ENCODE measurements around the gene MGRN1.
A peak's percentile ranks its signal among the peaks of the same experiment; 100 is the strongest.

The MGRN1 gene

DNA sequence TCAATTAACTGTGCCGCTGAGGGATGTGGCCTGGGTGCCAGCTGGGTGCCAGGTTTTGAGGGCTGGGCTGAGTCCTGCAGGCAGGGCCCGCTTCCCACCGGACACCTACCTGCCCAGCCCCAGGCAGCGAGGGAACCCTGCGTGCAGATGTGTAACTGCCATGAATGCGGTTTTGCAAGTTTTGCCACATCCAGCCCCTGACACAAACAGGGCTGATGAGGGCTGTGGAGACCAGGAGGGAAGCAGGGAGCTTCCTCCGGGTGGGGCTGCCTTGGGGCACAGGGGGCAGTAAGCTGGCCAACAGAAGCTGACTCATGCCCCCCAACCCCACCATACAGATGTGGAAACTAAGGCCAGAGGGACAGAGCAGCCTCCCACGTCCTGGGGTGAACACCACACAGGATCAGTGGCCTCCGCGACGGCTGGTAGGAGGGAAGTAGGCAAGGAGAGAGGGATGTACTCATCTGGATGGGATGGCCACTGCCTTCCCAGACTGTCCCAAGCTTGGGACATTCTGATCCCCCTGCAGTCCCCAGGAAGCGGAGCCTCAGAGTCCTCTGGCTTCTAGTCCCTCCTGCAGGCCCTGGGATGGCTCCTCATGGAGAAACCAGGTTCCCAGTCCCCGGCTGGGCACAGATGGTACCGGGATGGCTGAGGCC lies 11.5 kb upstream of the MGRN1 start:
- H3K27me3 ChIP-seq (ENCODE audit: control insufficient read depth in 1 of 2, insufficient read depth in 2 of 2, low read length in 2 of 2): no peaks in the 10 kb centered on the region
- peak overlapping the region; percentile 84 to 87 for H3K9ac ChIP-seq (ENCODE audit: low read depth in 1 of 2, low read length in 2 of 2)
- peak overlapping the region; percentile 93 to 94 for H3K4me3 ChIP-seq (ENCODE audit: low read depth in 1 of 2, low read length in 2 of 2)
- peaks cover 22 to 38% of the 10 kb centered on the region in 2 donors for H3K4me1 ChIP-seq (ENCODE audit: control insufficient read depth in 1 of 2, insufficient read depth in 2 of 2, low read length in 2 of 2)
- H3K27ac ChIP-seq (ENCODE audit: low read depth, low read length): no peak overlapping the region
- peaks cover 3 to 14% of the 10 kb centered on the region in 2 donors for H3K36me3 ChIP-seq (ENCODE audit: control insufficient read depth in 1 of 2, insufficient read depth in 2 of 2, low read length in 2 of 2)
- H3K9me3 ChIP-seq (ENCODE audit: control insufficient read depth in 1 of 2, low read length in 2 of 2): no peaks in the 10 kb centered on the region

DNA sequence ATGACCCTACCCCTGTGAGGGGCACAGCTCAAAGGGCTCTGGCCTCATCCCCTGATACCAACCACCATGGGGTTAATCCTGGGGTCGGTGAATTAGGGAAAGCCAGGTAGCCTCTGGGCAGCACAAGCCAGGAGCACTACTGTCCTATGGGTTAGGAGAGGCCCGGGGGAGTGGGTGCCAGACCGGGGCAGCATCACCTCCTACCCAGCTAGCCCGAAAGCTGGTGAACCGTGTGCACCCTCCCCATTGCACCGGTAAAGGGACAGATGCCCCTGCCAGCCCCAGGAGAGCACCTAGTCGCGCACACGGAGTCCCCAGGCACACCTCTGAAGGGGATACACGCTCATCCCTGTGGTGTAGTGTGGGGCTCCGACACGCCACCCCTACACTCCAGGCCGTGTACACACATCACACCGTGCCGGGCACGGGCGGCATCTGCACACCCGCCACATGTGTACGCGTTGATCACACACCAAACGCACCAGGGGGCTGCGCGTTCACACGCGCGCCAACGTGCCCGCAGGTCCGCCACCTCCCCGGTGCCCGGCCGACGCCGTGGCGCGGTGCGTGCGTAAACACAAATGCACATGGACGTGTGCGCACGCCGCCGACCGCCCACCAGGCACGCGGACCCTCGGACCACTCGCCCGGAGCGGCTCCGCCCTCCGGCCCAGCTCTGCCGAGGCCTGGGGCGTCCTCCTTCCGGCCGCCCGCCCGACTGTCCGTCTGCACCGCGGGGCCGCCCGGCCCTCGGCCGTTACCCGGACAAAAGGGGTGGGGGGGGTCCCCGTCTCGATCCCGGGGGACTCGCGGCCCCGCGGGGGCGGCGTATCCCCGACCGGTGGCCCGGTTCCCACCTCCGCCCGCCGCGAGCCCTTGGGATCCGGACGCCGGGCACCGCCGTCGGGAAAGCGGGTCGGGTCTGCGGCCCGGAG lies 10.7 kb upstream of the MGRN1 start:
- peak overlapping the region; percentile 93 to 94 for H3K4me3 ChIP-seq (ENCODE audit: low read depth in 1 of 2, low read length in 2 of 2)
- H3K9ac ChIP-seq (ENCODE audit: low read depth in 1 of 2, low read length in 2 of 2): peak overlapping the region; percentile 84 to 87
- H3K9me3 ChIP-seq (ENCODE audit: control insufficient read depth in 1 of 2, low read length in 2 of 2): no peaks in the 10 kb centered on the region
- H3K27me3 ChIP-seq (ENCODE audit: control insufficient read depth in 1 of 2, insufficient read depth in 2 of 2, low read length in 2 of 2): no peaks in the 10 kb centered on the region
- peak overlapping the region; percentile 75 for H3K27ac ChIP-seq (ENCODE audit: low read depth, low read length)
- peaks cover 3 to 7% of the 10 kb centered on the region in 2 donors for H3K36me3 ChIP-seq (ENCODE audit: control insufficient read depth in 1 of 2, insufficient read depth in 2 of 2, low read length in 2 of 2)
- H3K4me1 ChIP-seq (ENCODE audit: control insufficient read depth in 1 of 2, insufficient read depth in 2 of 2, low read length in 2 of 2): peaks cover 30 to 43% of the 10 kb centered on the region in 2 donors

DNA sequence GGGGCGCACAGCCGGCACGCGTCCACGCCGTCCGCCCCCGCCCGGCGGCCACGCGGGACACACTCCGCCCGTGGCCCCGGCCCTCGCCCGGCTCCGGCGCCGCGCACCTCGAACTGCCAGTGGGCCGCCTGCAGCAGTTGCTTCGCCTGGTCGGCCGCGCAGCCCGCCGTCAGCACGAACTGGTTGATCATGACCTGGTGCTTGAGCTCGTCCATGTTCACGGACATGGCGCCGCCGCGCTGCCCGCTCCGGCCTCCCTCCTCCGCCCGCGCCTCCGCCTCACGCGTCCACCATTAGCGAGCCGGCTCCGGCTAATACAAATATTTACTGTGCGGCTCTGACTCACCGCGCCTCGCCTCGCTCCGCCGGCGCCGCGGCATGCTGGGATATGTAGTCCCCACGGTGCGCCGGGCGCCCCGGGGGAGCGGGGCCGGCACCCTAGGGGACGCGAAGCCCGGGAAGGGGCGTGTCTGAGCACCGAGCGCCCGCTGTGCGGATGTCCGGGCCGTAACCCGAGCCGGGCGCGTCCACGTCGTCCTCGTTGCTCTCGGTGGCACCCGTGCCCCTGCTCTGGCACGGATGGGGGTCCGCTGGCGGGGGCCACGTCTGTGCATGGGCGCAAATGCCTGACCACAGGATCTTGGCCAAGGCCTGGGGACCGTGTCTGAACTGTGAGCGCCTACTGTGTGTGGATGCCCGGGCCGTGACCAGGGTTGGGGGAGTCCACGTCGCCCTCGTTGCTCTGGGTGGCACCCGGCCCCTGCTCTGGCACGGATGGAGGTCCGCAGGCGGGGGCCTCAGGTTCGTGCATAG lies 9.8 kb upstream of the MGRN1 start, which contains the start of gene UBALD1:
UBALD1 (minus strand) TSS at position 318 of the 813 bp plus-strand sequence; CDS start at position 227, 91 bp downstream.
- Histone ChIP-seq H3K4me1 (ENCODE audit: control insufficient read depth in 1 of 2, insufficient read depth in 2 of 2, low read length in 2 of 2) (peaks cover 35 to 48% of the 10 kb centered on the region in 2 donors), H3K36me3 (ENCODE audit: control insufficient read depth in 1 of 2, insufficient read depth in 2 of 2, low read length in 2 of 2) (no peaks in the 10 kb centered on the region), H3K27ac (ENCODE audit: low read depth, low read length) (peak within 1 kb of the TSS; percentile 94), H3K9ac (ENCODE audit: low read depth in 1 of 2, low read length in 2 of 2) (peak within 1 kb of the TSS; percentile 84 to 87), H3K9me3 (ENCODE audit: control insufficient read depth in 1 of 2, low read length in 2 of 2) (no peaks in the 10 kb centered on the region), H3K27me3 (ENCODE audit: control insufficient read depth in 1 of 2, insufficient read depth in 2 of 2, low read length in 2 of 2) (no peaks in the 10 kb centered on the region), H3K4me3 (ENCODE audit: low read depth in 1 of 2, low read length in 2 of 2) (peak within 1 kb of the TSS; percentile 93 to 94)

DNA sequence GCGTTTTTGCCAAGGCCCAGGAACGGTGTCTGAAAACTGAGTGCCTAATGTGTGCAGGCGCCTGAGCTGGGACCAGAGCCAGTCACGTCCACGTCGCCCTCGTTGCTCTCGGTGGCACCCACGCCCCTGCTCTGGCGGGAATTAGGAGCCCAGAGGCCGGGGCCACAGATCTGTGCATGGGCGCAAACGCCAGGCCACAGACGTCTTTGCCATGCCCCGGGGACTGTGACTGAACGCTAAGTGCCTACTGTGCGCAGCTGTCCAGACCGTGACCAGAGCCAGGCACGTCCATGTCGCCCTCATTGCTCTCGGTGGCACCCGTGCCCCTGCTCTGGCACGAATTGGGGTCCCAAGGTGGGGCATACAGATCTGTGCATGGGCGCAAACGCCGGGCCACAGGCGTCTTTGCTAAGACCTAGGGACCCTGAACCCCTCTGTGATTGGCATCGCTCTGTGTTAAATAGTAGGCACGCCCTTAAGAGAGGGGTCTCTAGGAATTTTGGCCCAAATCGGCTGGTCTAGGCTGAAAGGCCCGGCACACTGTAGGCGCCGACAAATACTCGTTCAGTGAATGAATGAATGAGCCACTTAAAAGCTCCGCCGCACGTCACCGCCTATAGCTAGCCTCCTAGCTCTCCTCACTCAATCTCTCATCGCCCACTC lies 9.1 kb upstream of the MGRN1 start:
- no peaks in the 10 kb centered on the region for H3K27me3 ChIP-seq (ENCODE audit: control insufficient read depth in 1 of 2, insufficient read depth in 2 of 2, low read length in 2 of 2)
- peak overlapping the region; percentile 68 to 94 for H3K4me3 ChIP-seq (ENCODE audit: low read depth in 1 of 2, low read length in 2 of 2)
- H3K9me3 ChIP-seq (ENCODE audit: control insufficient read depth in 1 of 2, low read length in 2 of 2): no peaks in the 10 kb centered on the region
- peaks cover 35 to 48% of the 10 kb centered on the region in 2 donors for H3K4me1 ChIP-seq (ENCODE audit: control insufficient read depth in 1 of 2, insufficient read depth in 2 of 2, low read length in 2 of 2)
- peak overlapping the region; percentile 76 to 84 for H3K9ac ChIP-seq (ENCODE audit: low read depth in 1 of 2, low read length in 2 of 2)
- H3K27ac ChIP-seq (ENCODE audit: low read depth, low read length): peak overlapping the region; percentile 94
- no peaks in the 10 kb centered on the region for H3K36me3 ChIP-seq (ENCODE audit: control insufficient read depth in 1 of 2, insufficient read depth in 2 of 2, low read length in 2 of 2)

DNA sequence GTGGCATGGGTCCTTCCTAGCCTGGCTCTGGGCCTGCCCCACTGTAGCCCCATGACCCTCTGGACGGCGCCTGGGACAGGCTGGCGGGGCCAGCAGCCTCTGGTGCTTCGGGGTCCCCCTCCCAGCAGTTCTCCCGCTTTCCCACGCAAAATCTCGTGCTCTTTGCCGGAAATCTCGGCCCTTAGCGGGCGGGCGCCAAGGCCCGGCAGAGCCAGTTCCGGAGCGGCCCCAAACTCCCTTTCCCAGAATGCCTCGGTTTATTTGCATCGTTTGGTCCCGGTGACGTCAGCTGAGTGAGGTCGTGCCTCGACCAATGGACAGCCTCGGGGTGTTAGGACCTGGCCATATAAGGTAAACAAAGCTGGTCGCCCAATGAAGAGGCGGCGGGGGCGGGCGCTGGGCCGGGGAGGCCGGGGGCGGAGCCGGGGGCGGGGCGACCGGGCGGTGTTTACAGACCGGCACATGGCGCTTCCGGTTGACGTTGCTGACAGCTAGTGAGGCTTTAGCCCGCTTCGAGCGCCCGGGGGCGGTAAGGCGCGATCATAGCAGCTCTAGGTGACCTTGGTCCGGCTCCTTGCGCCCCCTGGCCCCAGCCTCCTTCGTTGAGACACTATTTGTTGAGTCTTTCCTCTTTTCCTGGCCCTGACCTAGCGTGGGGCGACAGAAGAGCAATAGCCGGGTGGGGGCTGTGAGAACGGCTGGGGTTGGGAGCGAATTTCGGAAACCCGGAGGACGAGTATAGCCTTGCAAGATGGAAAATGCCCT lies 8.4 kb upstream of the MGRN1 start:
- Histone ChIP-seq H3K4me3 (ENCODE audit: low read depth in 1 of 2, low read length in 2 of 2) (peak overlapping the region; percentile 61 to 73), H3K27ac (ENCODE audit: low read depth, low read length) (peak overlapping the region; percentile 96), H3K4me1 (ENCODE audit: control insufficient read depth in 1 of 2, insufficient read depth in 2 of 2, low read length in 2 of 2) (peaks cover 35 to 48% of the 10 kb centered on the region in 2 donors), H3K9ac (ENCODE audit: low read depth in 1 of 2, low read length in 2 of 2) (peak overlapping the region; percentile 83 to 97), H3K27me3 (ENCODE audit: control insufficient read depth in 1 of 2, insufficient read depth in 2 of 2, low read length in 2 of 2) (no peaks in the 10 kb centered on the region), H3K9me3 (ENCODE audit: control insufficient read depth in 1 of 2, low read length in 2 of 2) (no peaks in the 10 kb centered on the region), H3K36me3 (ENCODE audit: control insufficient read depth in 1 of 2, insufficient read depth in 2 of 2, low read length in 2 of 2) (no peaks in the 10 kb centered on the region)

DNA sequence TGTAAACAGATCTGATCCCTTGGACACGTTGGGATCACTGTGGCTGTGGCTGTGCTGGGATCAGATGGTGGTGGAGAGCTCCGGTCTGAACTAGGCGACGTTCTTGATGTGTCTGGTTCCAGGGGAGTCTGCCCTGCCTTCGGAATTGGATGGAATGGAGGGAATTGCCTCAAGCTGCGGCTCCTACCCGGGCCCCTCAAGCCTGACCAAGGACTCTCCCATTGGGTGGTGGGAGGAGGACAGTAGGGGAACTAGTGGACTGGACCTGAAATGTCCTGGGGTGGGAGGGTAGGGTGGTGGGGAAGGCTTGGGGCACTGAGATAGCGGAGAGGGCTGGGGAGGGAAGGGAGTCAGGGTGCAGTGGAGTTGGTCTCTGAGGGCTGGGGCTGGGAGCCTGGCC lies 6.7 kb upstream of the MGRN1 start:
- H3K9ac ChIP-seq (ENCODE audit: low read depth in 1 of 2, low read length in 2 of 2): peak overlapping the region in 1 of 2 donors; percentile 39
- H3K4me3 ChIP-seq (ENCODE audit: low read depth in 1 of 2, low read length in 2 of 2): no peak overlapping the region
- H3K36me3 ChIP-seq (ENCODE audit: control insufficient read depth in 1 of 2, insufficient read depth in 2 of 2, low read length in 2 of 2): no peaks in the 10 kb centered on the region
- no peaks in the 10 kb centered on the region for H3K9me3 ChIP-seq (ENCODE audit: control insufficient read depth in 1 of 2, low read length in 2 of 2)
- peak overlapping the region; percentile 32 for H3K27ac ChIP-seq (ENCODE audit: low read depth, low read length)
- H3K4me1 ChIP-seq (ENCODE audit: control insufficient read depth in 1 of 2, insufficient read depth in 2 of 2, low read length in 2 of 2): peaks cover 28 to 36% of the 10 kb centered on the region in 2 donors
- H3K27me3 ChIP-seq (ENCODE audit: control insufficient read depth in 1 of 2, insufficient read depth in 2 of 2, low read length in 2 of 2): no peaks in the 10 kb centered on the region

DNA sequence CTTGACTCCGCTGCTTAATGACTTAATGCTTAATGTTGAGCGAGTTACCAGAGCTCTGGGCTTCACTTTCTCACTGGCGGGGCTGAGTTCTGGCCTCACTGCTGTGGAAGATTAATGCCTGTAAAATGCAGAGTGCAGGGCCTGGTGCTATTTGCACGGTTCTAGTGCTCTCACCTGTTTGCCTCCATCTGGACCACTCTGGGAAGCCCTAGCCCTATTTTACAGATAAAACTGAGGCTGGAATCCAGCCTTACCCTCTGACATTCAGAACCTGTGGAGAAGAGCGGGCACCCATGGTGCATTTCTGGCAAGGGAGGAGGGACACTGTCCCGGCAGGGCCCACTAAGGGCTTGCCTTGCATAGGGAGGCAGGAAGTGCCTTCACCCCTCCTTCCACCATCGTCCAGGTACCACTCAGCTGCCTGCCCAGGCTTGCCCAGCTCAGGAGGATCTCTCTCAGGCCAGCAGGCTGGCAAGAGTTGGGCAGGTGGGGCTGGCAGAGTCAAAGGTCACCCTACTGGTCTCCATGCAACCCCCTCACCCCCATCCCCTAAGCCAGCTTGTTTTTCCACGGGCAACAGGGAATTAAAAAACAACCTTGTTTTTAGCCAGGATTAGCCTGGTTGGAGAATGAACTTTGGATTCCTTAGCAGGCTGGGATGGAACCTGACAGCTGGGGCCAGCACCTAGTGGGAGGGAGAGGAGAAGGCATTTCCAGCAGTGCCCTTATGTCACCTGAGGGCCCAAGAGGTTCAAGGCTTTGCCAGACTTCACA lies 5.8 kb upstream of the MGRN1 start:
- peak overlapping the region in 1 of 2 donors; percentile 26 for H3K9ac ChIP-seq (ENCODE audit: low read depth in 1 of 2, low read length in 2 of 2)
- H3K4me1 ChIP-seq (ENCODE audit: control insufficient read depth in 1 of 2, insufficient read depth in 2 of 2, low read length in 2 of 2): peaks cover 22 to 29% of the 10 kb centered on the region in 2 donors
- no peaks in the 10 kb centered on the region for H3K36me3 ChIP-seq (ENCODE audit: control insufficient read depth in 1 of 2, insufficient read depth in 2 of 2, low read length in 2 of 2)
- H3K9me3 ChIP-seq (ENCODE audit: control insufficient read depth in 1 of 2, low read length in 2 of 2): no peaks in the 10 kb centered on the region
- H3K4me3 ChIP-seq (ENCODE audit: low read depth in 1 of 2, low read length in 2 of 2): no peak overlapping the region
- H3K27ac ChIP-seq (ENCODE audit: low read depth, low read length): no peak overlapping the region
- no peaks in the 10 kb centered on the region for H3K27me3 ChIP-seq (ENCODE audit: control insufficient read depth in 1 of 2, insufficient read depth in 2 of 2, low read length in 2 of 2)

DNA sequence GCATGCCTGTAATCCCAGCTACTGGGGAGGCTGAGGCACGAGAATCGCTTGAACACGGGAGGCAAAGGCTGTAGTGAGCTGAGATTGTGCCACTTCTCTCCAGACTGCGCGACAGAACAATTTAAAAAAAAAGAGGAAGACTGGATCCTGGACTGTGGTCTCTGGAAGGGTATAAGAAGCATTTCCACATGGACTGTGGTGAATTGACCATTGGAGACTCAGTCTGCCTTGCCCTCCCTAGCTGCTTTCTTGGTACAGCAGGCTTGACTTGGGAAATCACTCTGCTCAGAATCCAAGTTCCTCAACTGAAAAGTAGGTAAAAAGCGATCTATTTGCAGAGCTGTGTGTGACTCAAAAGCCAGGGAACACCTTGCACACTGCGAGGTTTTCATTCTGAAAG lies 1.0 kb upstream of the MGRN1 start:
- no peak overlapping the region for H3K27ac ChIP-seq (ENCODE audit: low read depth, low read length)
- H3K27me3 ChIP-seq (ENCODE audit: control insufficient read depth in 1 of 2, insufficient read depth in 2 of 2, low read length in 2 of 2): no peaks in the 10 kb centered on the region
- no peaks in the 10 kb centered on the region for H3K36me3 ChIP-seq (ENCODE audit: control insufficient read depth in 1 of 2, insufficient read depth in 2 of 2, low read length in 2 of 2)
- H3K9ac ChIP-seq (ENCODE audit: low read depth in 1 of 2, low read length in 2 of 2): peak overlapping the region in 1 of 2 donors; percentile 86
- H3K4me3 ChIP-seq (ENCODE audit: low read depth in 1 of 2, low read length in 2 of 2): peak overlapping the region; percentile 72 to 87
- no peaks in the 10 kb centered on the region for H3K9me3 ChIP-seq (ENCODE audit: control insufficient read depth in 1 of 2, low read length in 2 of 2)
- peaks cover 31% of the 10 kb centered on the region in 2 donors for H3K4me1 ChIP-seq (ENCODE audit: control insufficient read depth in 1 of 2, insufficient read depth in 2 of 2, low read length in 2 of 2)
